Coronary artery (tissue), 2 donors: ENCODE data around the gene SLC25A36.

Experiments used
- DNase-seq: peaks from one replicate; pipeline ENCODE4 v3.0.0-alpha.2; 2017; ENCODE audit warnings: low spot score
- H3K27ac ChIP-seq, 2 donors: fragments of 200-600 bp; sonication (generic); one replicate each; pipeline ENCODE4 v1.5.1; 2016 to 2019
- H3K4me3 ChIP-seq: fragments of 200-600 bp; sonication (generic); 2 replicates; pipeline ENCODE4 v1.5.1; 2016; ENCODE audit warnings: mild to moderate bottlenecking, moderate library complexity
- CTCF ChIP-seq: fragments of 200-600 bp; sonication (generic); IDR thresholded peaks from one replicate; pipeline ENCODE4 v1.5.1; 2019; ENCODE audit warnings: antibody characterized with exemption

SLC25A36 gene

GRCh38 chr3:140941434-140942220, at the start of gene SLC25A36:
Gene SLC25A36, plus strand, starts transcription at chr3:140941836. Its CDS starts 219 bp downstream, at chr3:140942055.
- H3K27ac ChIP-seq = peak within 1 kb of the TSS; percentile 93 to 99
- DNase-seq = peak; percentile 97
- TF ChIP-seq CTCF = no peak
- H3K4me3 ChIP-seq = peak within 1 kb of the TSS; percentile 98

- DNase-seq = no peak
- H3K4me3 ChIP-seq = no peak overlapping the region
- no peak for TF ChIP-seq CTCF
- H3K27ac ChIP-seq = no peak overlapping the region
These were observed 44.6 kb upstream of the SLC25A36 start for GRCh38 chr3:140896997-140897396.

- no peak for DNase-seq
- TF ChIP-seq CTCF = no peak
- Histone ChIP-seq H3K27ac (no peak overlapping the region), H3K4me3 (no peak overlapping the region)
These were observed 43.1 kb upstream of the SLC25A36 start for GRCh38 chr3:140898340-140899180.

- no peak for DNase-seq
These were observed 42.3 kb upstream of the SLC25A36 start for GRCh38 chr3:140899363-140899762.

GRCh38 chr3:140902791-140903190, 38.8 kb upstream of the SLC25A36 start:
- DNase-seq = no peak
- no peak overlapping the region for H3K27ac ChIP-seq
- H3K4me3 ChIP-seq = no peak overlapping the region
- TF ChIP-seq CTCF = no peak

More at GRCh38 chr3:140899363-140899762, 42.3 kb upstream of the SLC25A36 start:
- Histone ChIP-seq H3K4me3 (no peak overlapping the region), H3K27ac (no peak overlapping the region)
- no peak for TF ChIP-seq CTCF

- no peak for TF ChIP-seq CTCF
- Histone ChIP-seq H3K27ac (no peak overlapping the region), H3K4me3 (no peak overlapping the region)
- DNase-seq = no peak
These were observed 38.4 kb upstream of the SLC25A36 start for GRCh38 chr3:140903196-140903595.
